Subcutaneous abdominal adipose tissue (tissue), 5 donors: ENCODE measurements around the gene BPIFB2.

Source experiments
- H3K27ac ChIP-seq: one replicate; pipeline ENCODE4 v1.7.0; 2013; ENCODE audit warnings: low read depth, mild to moderate bottlenecking, inconsistent platforms, low read length, moderate library complexity
- H3K27me3 ChIP-seq, 5 donors: one replicate each; pipeline ENCODE4 v1.7.0; 2013; ENCODE audit warnings: low read length in 5 of 5, inconsistent platforms in 1 of 5; ENCODE audit not compliant: control insufficient read depth in 5 of 5, insufficient read depth in 4 of 5
- H3K36me3 ChIP-seq, 5 donors: one replicate each; pipeline ENCODE4 v1.7.0; 2013; ENCODE audit warnings: low read length in 5 of 5; ENCODE audit not compliant: control insufficient read depth in 5 of 5, insufficient read depth in 5 of 5
- H3K4me1 ChIP-seq, 5 donors: one replicate each; pipeline ENCODE4 v1.7.0; 2013; ENCODE audit warnings: low read length in 5 of 5, mild to moderate bottlenecking in 3 of 5, moderate library complexity in 1 of 5; ENCODE audit not compliant: control insufficient read depth in 5 of 5, insufficient read depth in 5 of 5
- H3K4me3 ChIP-seq, 5 donors: one replicate each; pipeline ENCODE4 v1.7.0; 2013; ENCODE audit warnings: low read length in 5 of 5, low read depth in 1 of 5
- H3K9ac ChIP-seq, 5 donors: one replicate each; pipeline ENCODE4 v1.7.0; 2013; ENCODE audit warnings: low read length in 5 of 5, mild to moderate bottlenecking in 4 of 5, moderate library complexity in 3 of 5
- H3K9me3 ChIP-seq, 5 donors: one replicate each; pipeline ENCODE4 v1.7.0; 2013; ENCODE audit warnings: low read length in 5 of 5; ENCODE audit not compliant: control insufficient read depth in 5 of 5
- donor health status: healthy.
- donor health status: healthy.
- donor health status: healthy.
- donor health status: healthy.
- donor health status: healthy.

BPIFB2 gene

GRCh38 chr20:33015700-33016580 is 8.4 kb downstream of the BPIFB2 start:
- Histone ChIP-seq H3K27me3 (peaks cover 0 to 9% (median 2%) of the 10 kb centered on the region in 5 donors), H3K9ac (no peak overlapping the region), H3K27ac (no peak overlapping the region), H3K4me3 (no peak overlapping the region), H3K36me3 (no peaks in the 10 kb centered on the region), H3K4me1 (peaks cover 2 to 24% (median 22%) of the 10 kb centered on the region in 5 donors), H3K9me3 (no peaks in the 10 kb centered on the region)

GRCh38 chr20:33016581-33017109 is 9.1 kb downstream of the BPIFB2 start:
- Histone ChIP-seq H3K27ac (no peak overlapping the region), H3K9ac (no peak overlapping the region), H3K4me1 (peaks cover 2 to 24% (median 22%) of the 10 kb centered on the region in 5 donors), H3K27me3 (peaks cover 0 to 12% (median 2%) of the 10 kb centered on the region in 5 donors), H3K36me3 (no peaks in the 10 kb centered on the region), H3K9me3 (no peaks in the 10 kb centered on the region), H3K4me3 (no peak overlapping the region)

- H3K27me3 ChIP-seq, result peaks cover 0 to 12% (median 2%) of the 10 kb centered on the region in 5 donors
- H3K4me1 ChIP-seq, result peaks cover 2 to 24% (median 22%) of the 10 kb centered on the region in 5 donors
- no peak overlapping the region for H3K4me3 ChIP-seq
- H3K9ac ChIP-seq, result no peak overlapping the region
- no peaks in the 10 kb centered on the region for H3K9me3 ChIP-seq
- no peaks in the 10 kb centered on the region for H3K36me3 ChIP-seq
- no peak overlapping the region for H3K27ac ChIP-seq
Observed at GRCh38 chr20:33017542-33017941, 10.0 kb downstream of the BPIFB2 start.

- Histone ChIP-seq H3K4me3 (no peak overlapping the region), H3K4me1 (peaks cover 2 to 24% (median 22%) of the 10 kb centered on the region in 5 donors), H3K9ac (no peak overlapping the region), H3K27ac (no peak overlapping the region), H3K9me3 (no peaks in the 10 kb centered on the region), H3K27me3 (peaks cover 0 to 12% (median 2%) of the 10 kb centered on the region in 5 donors), H3K36me3 (no peaks in the 10 kb centered on the region)
Observed at GRCh38 chr20:33018169-33018931, 10.8 kb downstream of the BPIFB2 start.

- H3K4me1 ChIP-seq, result peaks cover 2 to 22% (median 19%) of the 10 kb centered on the region in 5 donors
- H3K9ac ChIP-seq, result no peak overlapping the region
- H3K9me3 ChIP-seq, result no peaks in the 10 kb centered on the region
- H3K4me3 ChIP-seq, result no peak overlapping the region
- H3K27me3 ChIP-seq, result peaks cover 0 to 12% (median 2%) of the 10 kb centered on the region in 5 donors
- no peak overlapping the region for H3K27ac ChIP-seq
- no peaks in the 10 kb centered on the region for H3K36me3 ChIP-seq
Observed at GRCh38 chr20:33019465-33020277, 12.2 kb downstream of the BPIFB2 start.

GRCh38 chr20:33020278-33021161 is 13.0 kb downstream of the BPIFB2 start:
- Histone ChIP-seq H3K27ac (no peak overlapping the region), H3K4me3 (no peak overlapping the region), H3K4me1 (peaks cover 0 to 13% (median 11%) of the 10 kb centered on the region in 5 donors), H3K9me3 (peaks cover 0 to 3% (median 0%) of the 10 kb centered on the region in 5 donors), H3K27me3 (peaks cover 0 to 12% (median 2%) of the 10 kb centered on the region in 5 donors), H3K9ac (no peak overlapping the region), H3K36me3 (no peaks in the 10 kb centered on the region)

- H3K4me3 ChIP-seq, result no peak overlapping the region
Observed at GRCh38 chr20:33021879-33022278, 14.4 kb downstream of the BPIFB2 start.

GRCh38 chr20:33022289-33022688 is 14.8 kb downstream of the BPIFB2 start:
- no peak overlapping the region for H3K4me3 ChIP-seq

More at GRCh38 chr20:33021879-33022278, 14.4 kb downstream of the BPIFB2 start:
- Histone ChIP-seq H3K9me3 (peaks cover 0 to 3% (median 0%) of the 10 kb centered on the region in 5 donors), H3K27me3 (peaks cover 0 to 12% (median 2%) of the 10 kb centered on the region in 5 donors), H3K27ac (no peak overlapping the region), H3K4me1 (no peaks in the 10 kb centered on the region), H3K36me3 (no peaks in the 10 kb centered on the region), H3K9ac (no peak overlapping the region)

More at GRCh38 chr20:33022289-33022688, 14.8 kb downstream of the BPIFB2 start:
- Histone ChIP-seq H3K27ac (no peak overlapping the region), H3K27me3 (peaks cover 0 to 15% (median 2%) of the 10 kb centered on the region in 5 donors), H3K9ac (no peak overlapping the region), H3K4me1 (no peaks in the 10 kb centered on the region), H3K9me3 (peaks cover 0 to 3% (median 0%) of the 10 kb centered on the region in 5 donors), H3K36me3 (no peaks in the 10 kb centered on the region)
